Measurements from ENCODE around the gene ITGA11.

GRCh38 chr15:68303560-68304436 lies 128.2 kb downstream of the ITGA11 start:
- TF ChIP-seq ZNF225 (CRISPR knock-in tag; IDR thresholded peaks at IDR 0.05) (no peak), RAD51 (IDR thresholded peaks at IDR 0.05; ENCODE audit: borderline replicate concordance) (no peak), POLR2A (IDR thresholded peaks at IDR 0.05; ENCODE audit: insufficient read depth in 1 of 2, low read depth in 2 of 2, low read length in 2 of 2) (no peak), MYC (CRISPR knock-in tag; IDR thresholded peaks at IDR 0.05; ENCODE audit: borderline replicate concordance) (no peak), NFYB (CRISPR knock-in tag; IDR thresholded peaks at IDR 0.05) (no peak), ZFX (CRISPR knock-in tag; IDR thresholded peaks at IDR 0.05; ENCODE audit: low read depth) (no peak), ZNF24 (IDR thresholded peaks at IDR 0.05) (no peak), SMARCE1 (IDR thresholded peaks at IDR 0.05; ENCODE audit: borderline replicate concordance) (no peak), CEBPB (IDR thresholded peaks at IDR 0.05; ENCODE audit: borderline replicate concordance, low read depth, low read length) (no peak)
